WI38 (cell line): ENCODE results near the gene POGLUT2.
A peak's percentile ranks its signal among the peaks of the same experiment; 100 is the strongest.

Source experiments
- H3K4me3 ChIP-seq: 2 replicates; pipeline ENCODE4 v1.5.1; 2011; ENCODE audit warnings: low read depth, mild to moderate bottlenecking, control low read depth, low read length
- CTCF ChIP-seq: IDR thresholded peaks from 2 replicates; pipeline ENCODE4 v1.5.1; 2012; ENCODE audit warnings: low read depth, mild to moderate bottlenecking, control low read depth, low read length

The POGLUT2 gene

GRCh38 chr13:102798581-102799425, at the start of gene POGLUT2, which contains the start of gene BIVM:
POGLUT2 (minus strand) TSS chr13:102798976; CDS start chr13:102798670, 306 bp downstream.
BIVM (plus strand) TSS chr13:102799119; CDS start chr13:102807268, 8,149 bp downstream.
- peak within 1 kb of the TSS; percentile 87 for H3K4me3 ChIP-seq
- no peak for TF ChIP-seq CTCF

DNA sequence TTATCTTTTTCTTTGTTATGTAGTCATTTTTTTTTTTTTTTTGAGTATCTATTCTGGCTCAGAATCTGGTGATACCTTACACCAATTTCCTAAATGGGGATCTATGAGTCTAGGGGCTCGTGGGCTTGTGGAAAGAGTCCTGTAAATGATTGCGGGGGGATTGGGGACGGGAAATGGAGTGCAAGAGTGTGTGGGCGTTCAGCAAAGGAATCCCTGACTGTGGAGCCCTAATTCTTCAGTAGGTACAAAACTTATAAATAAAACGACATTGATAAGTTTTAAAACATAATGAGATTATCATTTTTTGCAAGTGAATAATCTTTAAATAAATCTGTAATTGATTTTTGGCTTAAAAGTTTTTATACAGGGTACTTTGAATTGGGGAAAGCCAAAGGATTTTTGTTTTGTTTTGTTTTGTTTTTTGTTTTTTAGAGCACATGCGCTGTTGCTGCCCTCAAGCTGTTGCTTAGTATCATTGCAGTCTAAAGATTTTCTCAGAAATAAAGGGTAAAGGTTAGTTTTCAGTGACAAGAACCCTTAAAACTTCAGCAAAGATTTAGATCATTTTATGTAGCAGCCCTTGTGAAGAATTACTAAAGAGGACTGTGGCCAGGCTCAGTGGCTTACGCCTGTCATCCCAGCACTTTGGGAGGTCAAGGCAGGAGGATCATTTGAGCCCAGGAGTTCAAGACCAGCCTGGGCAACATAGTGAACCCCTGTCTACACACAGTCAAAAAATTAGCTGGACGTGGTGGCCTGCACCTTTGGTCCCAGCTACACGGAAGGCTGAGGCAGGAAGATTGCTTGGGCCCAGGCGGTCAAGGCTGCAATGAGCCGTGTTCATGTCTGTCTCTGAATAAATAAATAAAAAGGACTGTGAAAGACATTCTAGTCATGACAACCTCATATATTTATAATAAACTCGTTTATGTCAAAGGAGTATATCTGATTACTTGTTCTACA, 48.8 kb upstream of the POGLUT2 start:
- peak; percentile 52 for TF ChIP-seq CTCF
- peak overlapping the region; percentile 91 for H3K4me3 ChIP-seq

DNA sequence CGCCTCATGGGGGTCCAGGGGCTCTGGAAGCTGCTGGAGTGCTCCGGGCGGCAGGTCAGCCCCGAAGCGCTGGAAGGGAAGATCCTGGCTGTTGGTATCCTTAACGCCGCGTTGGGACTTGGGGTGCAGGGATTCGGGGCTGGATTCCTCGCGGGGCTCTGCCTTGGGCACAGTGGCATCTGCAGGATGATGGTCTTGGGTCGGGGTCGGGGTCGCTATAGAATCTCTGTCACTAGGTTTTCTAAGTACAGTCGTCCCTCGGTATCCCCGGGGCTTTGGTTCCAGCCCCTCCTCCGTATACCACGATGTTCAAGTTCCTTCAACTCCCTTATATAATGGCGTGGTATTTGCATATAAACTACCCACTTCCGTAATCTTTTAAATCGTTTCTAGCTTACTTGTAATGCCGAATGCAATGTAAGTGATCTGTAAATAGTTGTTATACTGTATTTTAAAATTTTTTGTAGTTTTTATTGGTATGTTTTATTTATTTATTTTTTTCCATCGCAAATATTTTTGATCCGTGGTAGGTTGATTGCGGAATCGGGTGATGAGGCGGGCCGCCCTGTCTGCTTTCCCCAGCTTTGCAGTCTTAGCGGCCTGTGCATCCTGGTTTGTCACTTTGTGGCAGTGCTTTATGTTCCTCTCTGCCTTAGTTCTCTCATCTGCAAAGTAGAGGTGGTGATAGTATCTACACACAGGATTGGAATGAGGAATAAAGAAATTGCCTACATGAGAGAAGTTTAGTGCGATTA, 47.7 kb upstream of the POGLUT2 start:
- TF ChIP-seq CTCF: no peak
- H3K4me3 ChIP-seq: peak overlapping the region; percentile 91

DNA sequence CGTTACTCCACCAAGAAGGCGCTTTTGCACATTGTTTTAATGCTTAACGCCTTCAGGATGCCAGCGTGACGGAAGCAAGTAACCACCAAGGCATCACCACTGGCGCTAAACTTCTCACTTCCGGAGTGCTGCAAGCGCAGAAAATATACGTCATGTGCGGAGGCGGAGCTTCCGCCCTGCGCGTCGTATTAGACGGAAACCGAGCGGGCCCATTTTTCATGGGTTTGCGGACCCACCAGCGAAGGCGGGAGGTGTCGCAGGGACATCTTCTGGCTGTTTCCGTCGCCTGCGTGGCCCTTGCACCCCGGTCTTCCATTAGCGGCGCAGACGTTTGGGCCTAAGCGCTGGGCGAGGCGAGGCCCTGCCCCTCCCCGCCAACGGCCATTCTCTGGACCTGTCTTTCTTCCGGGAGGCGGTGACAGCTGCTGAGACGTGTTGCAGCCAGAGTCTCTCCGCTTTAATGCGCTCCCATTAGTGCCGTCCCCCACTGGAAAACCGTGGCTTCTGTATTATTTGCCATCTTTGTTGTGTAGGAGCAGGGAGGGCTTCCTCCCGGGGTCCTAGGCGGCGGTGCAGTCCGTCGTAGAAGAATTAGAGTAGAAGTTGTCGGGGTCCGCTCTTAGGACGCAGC, 47.0 kb upstream of the POGLUT2 start, which contains the start of gene ERCC5:
Gene ERCC5 (plus strand): TSS at position 403 of the 631 bp plus-strand sequence. CDS start 235 bp downstream, outside the sequence.
- peak within 1 kb of the TSS; percentile 91 for H3K4me3 ChIP-seq
- TF ChIP-seq CTCF: no peak

GRCh38 chr13:102845289-102845629, 46.5 kb upstream of the POGLUT2 start:
- peak overlapping the region; percentile 91 for H3K4me3 ChIP-seq
- TF ChIP-seq CTCF: no peak

DNA sequence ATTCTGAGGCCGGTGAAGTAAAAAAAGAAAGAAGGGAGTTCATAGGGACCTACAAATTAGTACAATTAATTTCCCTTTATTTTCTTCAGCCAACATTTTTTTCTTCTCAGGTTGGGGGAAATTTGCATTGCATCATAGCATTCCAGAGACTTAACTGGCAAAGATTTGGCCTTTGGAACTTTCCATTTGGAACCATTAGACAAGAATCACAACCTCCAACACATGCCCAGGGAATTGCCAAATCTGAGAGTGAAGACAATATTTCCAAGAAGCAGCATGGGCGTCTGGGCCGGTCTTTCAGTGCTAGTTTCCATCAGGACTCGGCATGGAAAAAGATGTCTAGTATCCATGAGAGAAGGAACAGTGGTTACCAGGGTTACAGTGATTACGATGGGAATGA, 40.7 kb upstream of the POGLUT2 start:
- TF ChIP-seq CTCF: no peak
- no peak overlapping the region for H3K4me3 ChIP-seq
